NCI-H146 treated with DMSO at 0.1 percent for 48 hours (cell line): ENCODE data around the gene DIP2B.
"Not testable (repeated sequence)": the region's sequence is repeated elsewhere in the genome, so short reads cannot be mapped to it uniquely, and the experiment has no call there.

Source experiments
- DNase-seq: peaks from one replicate; lab custom pipeline; 2025; ENCODE audit not compliant: unreplicated experiment; lab: John Stamatoyannopoulos, UW

Gene DIP2B

GRCh38 chr12:50672158-50672557 lies 167.4 kb downstream of the DIP2B start:
- DNase-seq, result no peak

- DNase-seq, result no peak
Observed at GRCh38 chr12:50676756-50677155, 172.0 kb downstream of the DIP2B start.

- DNase-seq, result no peak
Observed at GRCh38 chr12:50677858-50678257, 173.1 kb downstream of the DIP2B start.

GRCh38 chr12:50678650-50679365 lies 174.0 kb downstream of the DIP2B start:
- no peak for DNase-seq

- no peak for DNase-seq
Observed at GRCh38 chr12:50679612-50680011, 174.8 kb downstream of the DIP2B start.

- DNase-seq, result not testable (repeated sequence)
Observed at GRCh38 chr12:50681064-50681463, 176.3 kb downstream of the DIP2B start.

- DNase-seq, result no peak
Observed at GRCh38 chr12:50685641-50686040, 180.9 kb downstream of the DIP2B start.

- DNase-seq, result no peak
Observed at GRCh38 chr12:50686406-50686805, 181.6 kb downstream of the DIP2B start.

GRCh38 chr12:50686976-50687375 lies 182.2 kb downstream of the DIP2B start:
- no peak for DNase-seq

GRCh38 chr12:50689437-50689836 lies 184.7 kb downstream of the DIP2B start:
- no peak for DNase-seq

- no peak for DNase-seq
Observed at GRCh38 chr12:50690925-50691324, 186.1 kb downstream of the DIP2B start.

GRCh38 chr12:50695961-50696360 lies 191.2 kb downstream of the DIP2B start:
- no peak for DNase-seq

- no peak for DNase-seq
Observed at GRCh38 chr12:50696931-50697330, 192.1 kb downstream of the DIP2B start.

GRCh38 chr12:50699154-50699553 lies 194.4 kb downstream of the DIP2B start:
- DNase-seq, result no peak

GRCh38 chr12:50699940-50700339 lies 195.2 kb downstream of the DIP2B start:
- DNase-seq, result no peak

GRCh38 chr12:50706606-50707005 lies 201.8 kb downstream of the DIP2B start:
- no peak for DNase-seq

GRCh38 chr12:50707396-50707795 lies 202.6 kb downstream of the DIP2B start:
- DNase-seq, result no peak

GRCh38 chr12:50708631-50709030 lies 203.8 kb downstream of the DIP2B start:
- DNase-seq, result no peak

GRCh38 chr12:50711121-50711520 lies 206.3 kb downstream of the DIP2B start:
- no peak for DNase-seq

GRCh38 chr12:50715174-50715573 lies 210.4 kb downstream of the DIP2B start:
- DNase-seq, result no peak

- no peak for DNase-seq
Observed at GRCh38 chr12:50718760-50719159, 214.0 kb downstream of the DIP2B start.

- no peak for DNase-seq
Observed at GRCh38 chr12:50720085-50720484, 215.3 kb downstream of the DIP2B start.

- no peak for DNase-seq
Observed at GRCh38 chr12:50720501-50720900, 215.7 kb downstream of the DIP2B start.
